Effector memory CD8-positive, alpha-beta T cell (primary cell): ENCODE measurements around the gene TIE1.

Experiments
- ATAC-seq: fragments of 150-1000 bp; cut with Tn5 transposase; replicated peaks from 2 replicates; pipeline ENCODE4 v1.10.0; 2021; ENCODE audit warnings: mild to moderate bottlenecking, moderate library complexity
- DNase-seq, 3 experiments: peaks; one replicate each; pipeline ENCODE4 v3.0.0; 2021
- H3K27ac Mint-ChIP-seq, 2 donors: one replicate each; pipeline ENCODE4 v1.8.0; 2022; ENCODE audit warnings: mild to moderate bottlenecking in 2 of 2, mixed read lengths in 2 of 2, moderate library complexity in 2 of 2
- H3K27me3 Mint-ChIP-seq, 2 donors: one replicate each; pipeline ENCODE4 v1.8.0; 2022; ENCODE audit warnings: mixed read lengths in 2 of 2
- H3K36me3 Mint-ChIP-seq: one replicate; pipeline ENCODE4 v1.8.0; 2022; ENCODE audit warnings: mild to moderate bottlenecking, moderate library complexity, mixed read lengths; ENCODE audit not compliant: insufficient read depth
- H3K4me1 Mint-ChIP-seq, 2 donors: one replicate each; pipeline ENCODE4 v1.8.0; 2022; ENCODE audit warnings: low read depth in 2 of 2, mixed read lengths in 2 of 2
- H3K4me3 Mint-ChIP-seq, 2 donors: one replicate each; pipeline ENCODE4 v1.8.0; 2022; ENCODE audit warnings: mild to moderate bottlenecking in 2 of 2, mixed read lengths in 2 of 2, moderate library complexity in 2 of 2
- H3K9me3 Mint-ChIP-seq, 2 donors: one replicate each; pipeline ENCODE4 v1.8.0; 2022; ENCODE audit warnings: mixed read lengths in 2 of 2

The TIE1 gene

GRCh38 chr1:43292679-43293078 is 8.1 kb upstream of the TIE1 start:
- ATAC-seq (no peak), DNase-seq (no peak)
- Mint-ChIP-seq H3K4me1 (peaks cover 0 to 4% of the 10 kb centered on the region in 2 donors), H3K4me3 (no peak overlapping the region), H3K9me3 (no peaks in the 10 kb centered on the region), H3K27me3 (no peaks in the 10 kb centered on the region), H3K27ac (no peak overlapping the region), H3K36me3 (no peaks in the 10 kb centered on the region)

GRCh38 chr1:43293176-43293575 is 7.6 kb upstream of the TIE1 start:
- H3K4me3 Mint-ChIP-seq: no peak overlapping the region
- H3K36me3 Mint-ChIP-seq: peaks cover 3% of the 10 kb centered on the region
- no peaks in the 10 kb centered on the region for H3K27me3 Mint-ChIP-seq
- H3K9me3 Mint-ChIP-seq: no peaks in the 10 kb centered on the region
- no peak overlapping the region for H3K27ac Mint-ChIP-seq
- ATAC-seq (no peak), DNase-seq (no peak)
- H3K4me1 Mint-ChIP-seq: peaks cover 0 to 4% of the 10 kb centered on the region in 2 donors

- H3K27ac Mint-ChIP-seq: no peak overlapping the region
- no peak overlapping the region for H3K4me3 Mint-ChIP-seq
- H3K4me1 Mint-ChIP-seq: peaks cover 0 to 4% of the 10 kb centered on the region in 2 donors
- DNase-seq (no peak), ATAC-seq (no peak)
- peaks cover 3% of the 10 kb centered on the region for H3K36me3 Mint-ChIP-seq
- H3K9me3 Mint-ChIP-seq: no peaks in the 10 kb centered on the region
- H3K27me3 Mint-ChIP-seq: no peaks in the 10 kb centered on the region
Observed at GRCh38 chr1:43293896-43294760, 6.7 kb upstream of the TIE1 start.

GRCh38 chr1:43294761-43295160 is 6.0 kb upstream of the TIE1 start:
- Mint-ChIP-seq H3K36me3 (peaks cover 3% of the 10 kb centered on the region), H3K9me3 (no peaks in the 10 kb centered on the region), H3K27me3 (no peaks in the 10 kb centered on the region), H3K27ac (no peak overlapping the region), H3K4me1 (peaks cover 0 to 4% of the 10 kb centered on the region in 2 donors), H3K4me3 (no peak overlapping the region)
- no peak for ATAC-seq
- DNase-seq: no peak

- Mint-ChIP-seq H3K4me3 (no peak overlapping the region), H3K36me3 (peaks cover 3% of the 10 kb centered on the region), H3K27ac (peak overlapping the region in 1 of 2 donors; percentile 50), H3K4me1 (peaks cover 1 to 4% of the 10 kb centered on the region in 2 donors), H3K27me3 (no peaks in the 10 kb centered on the region), H3K9me3 (no peaks in the 10 kb centered on the region)
- ATAC-seq (no peak), DNase-seq (no peak)
Observed at GRCh38 chr1:43296207-43296606, 4.6 kb upstream of the TIE1 start.

- ATAC-seq (no peak), DNase-seq (no peak)
- no peak overlapping the region for H3K27ac Mint-ChIP-seq
- H3K36me3 Mint-ChIP-seq: peaks cover 3% of the 10 kb centered on the region
- peaks cover 1 to 4% of the 10 kb centered on the region in 2 donors for H3K4me1 Mint-ChIP-seq
- H3K9me3 Mint-ChIP-seq: no peaks in the 10 kb centered on the region
- no peak overlapping the region for H3K4me3 Mint-ChIP-seq
- peaks cover 6 to 12% of the 10 kb centered on the region in 2 donors for H3K27me3 Mint-ChIP-seq
Observed at GRCh38 chr1:43298055-43298454, 2.7 kb upstream of the TIE1 start.

- peaks cover 3% of the 10 kb centered on the region for H3K36me3 Mint-ChIP-seq
- no peak overlapping the region for H3K27ac Mint-ChIP-seq
- no peak for ATAC-seq
Observed at GRCh38 chr1:43299101-43299500, 1.7 kb upstream of the TIE1 start.

GRCh38 chr1:43302201-43302600 is 1.4 kb downstream of the TIE1 start:
- ATAC-seq (no peak), DNase-seq (no peak)
- Mint-ChIP-seq H3K9me3 (no peaks in the 10 kb centered on the region), H3K36me3 (peaks cover 3% of the 10 kb centered on the region), H3K4me1 (peaks cover 0 to 1% of the 10 kb centered on the region in 2 donors), H3K4me3 (no peak overlapping the region), H3K27me3 (peaks cover 16 to 34% of the 10 kb centered on the region in 2 donors), H3K27ac (no peak overlapping the region)

More at GRCh38 chr1:43299101-43299500, 1.7 kb upstream of the TIE1 start:
- DNase-seq: no peak
- no peak overlapping the region for H3K4me3 Mint-ChIP-seq
- H3K27me3 Mint-ChIP-seq: peaks cover 6 to 17% of the 10 kb centered on the region in 2 donors
- no peaks in the 10 kb centered on the region for H3K9me3 Mint-ChIP-seq
- H3K4me1 Mint-ChIP-seq: peaks cover 1 to 4% of the 10 kb centered on the region in 2 donors

GRCh38 chr1:43302721-43303470 is 2.1 kb downstream of the TIE1 start:
- Mint-ChIP-seq H3K27ac (no peak overlapping the region), H3K4me3 (no peak overlapping the region), H3K36me3 (peaks cover under 1% of the 10 kb centered on the region), H3K27me3 (peaks cover 21 to 41% of the 10 kb centered on the region in 2 donors), H3K9me3 (no peaks in the 10 kb centered on the region), H3K4me1 (peaks cover 0 to 1% of the 10 kb centered on the region in 2 donors)
- ATAC-seq (no peak), DNase-seq (no peak)

- Mint-ChIP-seq H3K27me3 (peaks cover 29 to 49% of the 10 kb centered on the region in 2 donors), H3K9me3 (no peaks in the 10 kb centered on the region), H3K36me3 (no peaks in the 10 kb centered on the region), H3K4me1 (peaks cover 0 to 1% of the 10 kb centered on the region in 2 donors), H3K4me3 (no peak overlapping the region), H3K27ac (no peak overlapping the region)
- no peak for DNase-seq
- ATAC-seq: no peak
Observed at GRCh38 chr1:43303471-43304313, 2.9 kb downstream of the TIE1 start.

- peaks cover 31 to 51% of the 10 kb centered on the region in 2 donors for H3K27me3 Mint-ChIP-seq
- ATAC-seq (no peak), DNase-seq (no peak)
- peaks cover 0 to 1% of the 10 kb centered on the region in 2 donors for H3K4me1 Mint-ChIP-seq
- no peak overlapping the region for H3K27ac Mint-ChIP-seq
- H3K36me3 Mint-ChIP-seq: no peaks in the 10 kb centered on the region
- H3K9me3 Mint-ChIP-seq: no peaks in the 10 kb centered on the region
- no peak overlapping the region for H3K4me3 Mint-ChIP-seq
Observed at GRCh38 chr1:43304314-43304681, 3.5 kb downstream of the TIE1 start.

- Mint-ChIP-seq H3K27ac (no peak overlapping the region), H3K27me3 (peaks cover 33 to 51% of the 10 kb centered on the region in 2 donors), H3K4me1 (peaks cover 0 to 1% of the 10 kb centered on the region in 2 donors), H3K9me3 (no peaks in the 10 kb centered on the region), H3K36me3 (no peaks in the 10 kb centered on the region), H3K4me3 (no peak overlapping the region)
- DNase-seq: no peak
- no peak for ATAC-seq
Observed at GRCh38 chr1:43304771-43305300, 4.1 kb downstream of the TIE1 start.

- H3K36me3 Mint-ChIP-seq: no peaks in the 10 kb centered on the region
- H3K27me3 Mint-ChIP-seq: peaks cover 39 to 51% of the 10 kb centered on the region in 2 donors
- no peaks in the 10 kb centered on the region for H3K9me3 Mint-ChIP-seq
- DNase-seq (no peak), ATAC-seq (no peak)
- H3K4me3 Mint-ChIP-seq: no peak overlapping the region
- peaks cover 0 to 1% of the 10 kb centered on the region in 2 donors for H3K4me1 Mint-ChIP-seq
- H3K27ac Mint-ChIP-seq: no peak overlapping the region
Observed at GRCh38 chr1:43305461-43305860, 4.7 kb downstream of the TIE1 start.
